Measurements from ENCODE around the gene ZNF350.
"Not testable (repeated sequence)": the region's sequence is repeated elsewhere in the genome, so short reads cannot be mapped to it uniquely, and the experiment has no call there.

ZNF350 gene

GRCh38 chr19:52020506-52020905, 33.9 kb upstream of the ZNF350 start:
- DNase-seq (ENCODE audit: low spot score) = no peak
- TF ChIP-seq CTCF (IDR thresholded peaks at IDR 0.05; ENCODE audit: extremely low read depth, missing control alignments) = no peak

GRCh38 chr19:52010674-52011073, 24.0 kb upstream of the ZNF350 start:
- DNase-seq (ENCODE audit: low spot score) = no peak
- TF ChIP-seq CTCF (IDR thresholded peaks at IDR 0.05; ENCODE audit: extremely low read depth, missing control alignments) = no peak

GRCh38 chr19:52007806-52008557, 21.3 kb upstream of the ZNF350 start, which contains the start of gene ZNF615:
Gene ZNF615 (minus strand): TSS chr19:52008211. CDS start chr19:52003711, 4,500 bp downstream.
- DNase-seq (ENCODE audit: low spot score) = peak; percentile 81
- TF ChIP-seq CTCF (IDR thresholded peaks at IDR 0.05; ENCODE audit: extremely low read depth, missing control alignments) = no peak

GRCh38 chr19:52007451-52007805, 20.8 kb upstream of the ZNF350 start:
- DNase-seq (ENCODE audit: low spot score) = no peak
- TF ChIP-seq CTCF (IDR thresholded peaks at IDR 0.05; ENCODE audit: extremely low read depth, missing control alignments) = no peak

GRCh38 chr19:51994048-51994644, 7.5 kb upstream of the ZNF350 start:
- TF ChIP-seq CTCF (IDR thresholded peaks at IDR 0.05; ENCODE audit: extremely low read depth, missing control alignments) = no peak

GRCh38 chr19:51993422-51993821, 6.8 kb upstream of the ZNF350 start:
- DNase-seq (ENCODE audit: low spot score) = no peak
- no peak for TF ChIP-seq CTCF (IDR thresholded peaks at IDR 0.05; ENCODE audit: extremely low read depth, missing control alignments)

More at GRCh38 chr19:51994048-51994644, 7.5 kb upstream of the ZNF350 start:
- DNase-seq (ENCODE audit: low spot score) = no peak

GRCh38 chr19:51983361-51983760, 3.3 kb downstream of the ZNF350 start:
- DNase-seq (ENCODE audit: low spot score) = no peak
- TF ChIP-seq CTCF (IDR thresholded peaks at IDR 0.05; ENCODE audit: extremely low read depth, missing control alignments) = no peak

- not testable (repeated sequence) for DNase-seq (ENCODE audit: low spot score)
These were observed 5.7 kb downstream of the ZNF350 start for GRCh38 chr19:51980926-51981325.
